ENCODE measurements around the gene PRPF40B. TPM values are rescaled to one million over a fixed set of nuclear protein-coding genes. Genes with fewer than 3 reads are reported as not detected.

PRPF40B gene
- total RNA-seq, 4 donors from 2014 or later = 15.6 to 22.2 (median 17.5) TPM

GRCh38 chr12:49649445-49649844, 26.1 kb downstream of the PRPF40B start:
- no peak for DNase-seq (ENCODE audit: low spot score in 2 of 2)
- WGBS, 2 donors = 96 to 98% methylated on average over 11 of the region's 11 CpGs
- no peak overlapping the region for H3K4me3 ChIP-seq (ENCODE audit: low read depth, poor library complexity, severe bottlenecking)
- intact Hi-C loops (cut with DNase I; ENCODE audit: low total_unique reads) = no loop called here
- TF ChIP-seq, protein P1, sequence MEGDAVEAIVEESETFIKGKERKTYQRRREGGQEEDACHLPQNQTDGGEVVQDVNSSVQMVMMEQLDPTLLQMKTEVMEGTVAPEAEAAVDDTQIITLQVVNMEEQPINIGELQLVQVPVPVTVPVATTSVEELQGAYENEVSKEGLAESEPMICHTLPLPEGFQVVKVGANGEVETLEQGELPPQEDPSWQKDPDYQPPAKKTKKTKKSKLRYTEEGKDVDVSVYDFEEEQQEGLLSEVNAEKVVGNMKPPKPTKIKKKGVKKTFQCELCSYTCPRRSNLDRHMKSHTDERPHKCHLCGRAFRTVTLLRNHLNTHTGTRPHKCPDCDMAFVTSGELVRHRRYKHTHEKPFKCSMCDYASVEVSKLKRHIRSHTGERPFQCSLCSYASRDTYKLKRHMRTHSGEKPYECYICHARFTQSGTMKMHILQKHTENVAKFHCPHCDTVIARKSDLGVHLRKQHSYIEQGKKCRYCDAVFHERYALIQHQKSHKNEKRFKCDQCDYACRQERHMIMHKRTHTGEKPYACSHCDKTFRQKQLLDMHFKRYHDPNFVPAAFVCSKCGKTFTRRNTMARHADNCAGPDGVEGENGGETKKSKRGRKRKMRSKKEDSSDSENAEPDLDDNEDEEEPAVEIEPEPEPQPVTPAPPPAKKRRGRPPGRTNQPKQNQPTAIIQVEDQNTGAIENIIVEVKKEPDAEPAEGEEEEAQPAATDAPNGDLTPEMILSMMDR (IDR thresholded peaks at IDR 0.05) = no peak
- TF ChIP-seq POLR2A (IDR thresholded peaks at IDR 0.05) = no peak

DNA sequence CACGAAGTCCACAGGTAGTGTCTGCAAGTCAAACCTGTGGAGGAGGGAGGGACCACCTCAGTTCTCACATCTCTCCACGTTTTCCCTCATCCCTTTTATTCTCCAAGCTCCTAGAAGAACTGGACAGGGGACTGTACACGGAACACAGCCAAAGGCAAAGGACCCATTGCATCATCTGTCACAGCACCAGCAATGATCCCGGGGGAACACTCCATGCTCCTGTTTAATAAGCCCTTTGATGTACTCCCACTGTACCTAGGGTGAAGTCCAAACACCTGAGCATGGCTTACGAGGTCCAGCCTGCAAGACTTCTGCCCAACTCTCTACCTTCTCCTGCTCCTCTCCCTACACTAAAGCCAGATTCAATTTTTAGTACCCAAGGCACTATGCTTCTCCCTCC, 26.5 kb downstream of the PRPF40B start:
- intact Hi-C loops (cut with DNase I; ENCODE audit: low total_unique reads) = no loop called here
- H3K4me3 ChIP-seq (ENCODE audit: low read depth, poor library complexity, severe bottlenecking) = no peak overlapping the region
- DNase-seq (ENCODE audit: low spot score in 2 of 2) = no peak
- TF ChIP-seq POLR2A (IDR thresholded peaks at IDR 0.05) = no peak
- TF ChIP-seq, protein P1 (IDR thresholded peaks at IDR 0.05) = no peak
- WGBS, 2 donors = 73 to 74% methylated on average over 5 of the region's 5 CpGs

GRCh38 chr12:49651855-49652254, 28.5 kb downstream of the PRPF40B start:
- no peak for DNase-seq (ENCODE audit: low spot score in 2 of 2)
- TF ChIP-seq POLR2A (IDR thresholded peaks at IDR 0.05) = no peak
- TF ChIP-seq, protein P1 (IDR thresholded peaks at IDR 0.05) = no peak
- H3K4me3 ChIP-seq (ENCODE audit: low read depth, poor library complexity, severe bottlenecking) = no peak overlapping the region
- WGBS, 2 donors = 72 to 76% methylated on average over 7 to 8 of the region's 8 CpGs
- intact Hi-C loops (cut with DNase I; ENCODE audit: low total_unique reads) = no loop called here

- no peak for DNase-seq (ENCODE audit: low spot score in 2 of 2)
- intact Hi-C loops (cut with DNase I; ENCODE audit: low total_unique reads) = no loop called here
- WGBS, 2 donors = 93 to 94% methylated on average over 4 of the region's 4 CpGs
- TF ChIP-seq, protein P1 (IDR thresholded peaks at IDR 0.05) = no peak
- TF ChIP-seq POLR2A (IDR thresholded peaks at IDR 0.05) = no peak
- H3K4me3 ChIP-seq (ENCODE audit: low read depth, poor library complexity, severe bottlenecking) = no peak overlapping the region
Measured at GRCh38 chr12:49652921-49653520, 29.7 kb downstream of the PRPF40B start.

DNA sequence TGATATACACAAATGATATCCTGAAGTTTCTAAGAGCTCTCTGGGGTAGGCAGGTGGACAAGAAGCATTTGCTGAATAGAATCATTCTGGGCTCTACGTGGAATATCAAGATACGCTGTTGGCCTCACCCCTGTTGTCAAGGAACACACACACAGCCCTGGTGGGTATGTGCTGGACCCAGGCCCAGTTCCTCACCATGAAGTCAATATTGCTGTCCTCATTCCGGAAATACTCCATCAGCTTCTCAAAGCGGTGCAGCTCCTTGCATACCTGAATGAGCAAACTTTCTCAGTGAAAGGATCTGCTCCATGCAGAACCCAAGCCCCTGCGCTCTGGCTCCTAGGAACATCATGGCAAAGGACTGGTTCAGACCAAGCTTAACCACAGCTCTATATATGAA, 31.4 kb downstream of the PRPF40B start:
- 88 to 96% methylated on average over 5 of the region's 5 CpGs for WGBS, 2 donors
- no peak overlapping the region for H3K4me3 ChIP-seq (ENCODE audit: low read depth, poor library complexity, severe bottlenecking)
- intact Hi-C loops (cut with DNase I; ENCODE audit: low total_unique reads) = no loop called here
- no peak for DNase-seq (ENCODE audit: low spot score in 2 of 2)
- TF ChIP-seq, protein P1 (IDR thresholded peaks at IDR 0.05) = no peak
- TF ChIP-seq POLR2A (IDR thresholded peaks at IDR 0.05) = no peak

Data from lower leg skin (tissue), 4 donors.